ENCODE results near the gene LRRK2. TPM values are rescaled to one million over a fixed set of nuclear protein-coding genes. Genes with fewer than 3 reads are reported as not detected.
A peak's percentile ranks its signal among the peaks of the same experiment; 100 is the strongest.

LRRK2 gene
- total RNA-seq, 2 experiments from 2014 or later, result 0.76 TPM; not detected in 1

DNA sequence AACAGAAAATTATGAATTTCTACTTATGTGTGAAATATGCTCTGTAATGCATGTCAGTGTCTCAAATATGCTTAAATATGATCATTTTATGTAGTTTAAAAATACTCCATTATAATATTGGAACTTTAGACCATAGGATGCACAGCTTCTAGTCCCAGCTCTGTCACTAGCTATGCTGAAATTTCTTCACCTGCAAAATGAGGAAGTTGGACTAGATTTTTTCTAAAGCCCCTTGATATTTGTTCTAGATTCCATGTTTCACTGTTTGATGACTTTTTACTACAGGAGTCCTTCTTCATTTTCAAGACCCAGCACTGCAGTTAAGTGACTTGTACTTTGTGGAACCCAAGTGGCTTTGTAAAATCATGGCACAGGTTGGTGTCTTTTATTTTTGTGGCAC, 90.1 kb downstream of the LRRK2 start:
- H3K4me3 Mint-ChIP-seq, result no peak overlapping the region
- POLR2A ChIA-PET, result no interaction called here
- CTCF ChIA-PET, result interaction anchor here (1.4 to 2.2 kb wide), 3 partner anchors 9 to 163 kb away, joined by 3 to 6 read pairs (median 5); no protein-coding TSS in a partner anchor
- no peaks in the 10 kb centered on the region for H3K27me3 Mint-ChIP-seq
- intact Hi-C loops (cut with micrococcal nuclease), result loop anchor here (5.0 kb wide), 1 partner anchor 163 kb away; no protein-coding TSS in a partner anchor
- no peak for TF ChIP-seq CTCF (IDR thresholded peaks at IDR 0.05)
- no peak for DNase-seq
- H3K9me3 Mint-ChIP-seq, result no peaks in the 10 kb centered on the region
- ATAC-seq, result no peak
- no peaks in the 10 kb centered on the region for H3K36me3 Mint-ChIP-seq (ENCODE audit: low read depth)
- no peak overlapping the region for H3K27ac Mint-ChIP-seq
- H3K4me1 Mint-ChIP-seq (ENCODE audit: low read depth), result no peaks in the 10 kb centered on the region

DNA sequence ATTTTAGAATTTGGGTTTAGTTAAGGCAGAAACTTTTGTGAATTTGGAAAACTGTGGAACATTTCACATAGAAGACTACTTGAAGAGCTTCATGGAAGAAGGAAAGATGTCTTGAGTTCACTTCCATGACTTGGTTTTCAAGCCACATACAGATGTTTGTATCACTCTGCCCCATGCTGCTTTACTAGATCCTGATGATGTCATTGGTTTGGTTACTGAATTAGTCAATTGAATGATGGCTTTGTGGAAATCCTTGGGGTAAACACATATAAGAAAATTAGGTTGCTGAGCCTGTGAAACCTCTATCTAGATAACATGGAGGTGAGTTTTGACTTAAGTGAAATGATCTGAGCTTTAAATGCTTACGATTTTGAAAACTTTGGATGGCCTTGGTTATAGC, 90.6 kb downstream of the LRRK2 start:
- ChIA-PET POLR2A (no interaction called here), CTCF (interaction anchor here (1.4 to 1.7 kb wide), 2 partner anchors 9 to 10 kb away, joined by 3 to 5 read pairs; no protein-coding TSS in a partner anchor)
- no peaks in the 10 kb centered on the region for H3K27me3 Mint-ChIP-seq
- no peaks in the 10 kb centered on the region for H3K9me3 Mint-ChIP-seq
- intact Hi-C loops (cut with micrococcal nuclease), result no loop called here
- ATAC-seq (no peak), DNase-seq (no peak)
- no peaks in the 10 kb centered on the region for H3K36me3 Mint-ChIP-seq (ENCODE audit: low read depth)
- no peak overlapping the region for H3K27ac Mint-ChIP-seq
- no peak overlapping the region for H3K4me3 Mint-ChIP-seq
- no peak for TF ChIP-seq CTCF (IDR thresholded peaks at IDR 0.05)
- H3K4me1 Mint-ChIP-seq (ENCODE audit: low read depth), result no peaks in the 10 kb centered on the region

GRCh38 chr12:40324261-40324660, 99.5 kb downstream of the LRRK2 start:
- no peak for ATAC-seq
- no peak for TF ChIP-seq CTCF (IDR thresholded peaks at IDR 0.05)
- H3K4me1 Mint-ChIP-seq (ENCODE audit: low read depth), result no peaks in the 10 kb centered on the region
- ChIA-PET POLR2A (no interaction called here), CTCF (interaction anchor here (1.3 kb wide), 1 partner anchor 12 kb away, joined by 3 read pairs; no protein-coding TSS in a partner anchor)
- H3K27me3 Mint-ChIP-seq, result no peaks in the 10 kb centered on the region
- no peak for DNase-seq
- H3K9me3 Mint-ChIP-seq, result no peaks in the 10 kb centered on the region
- intact Hi-C loops (cut with micrococcal nuclease), result no loop called here
- no peak overlapping the region for H3K27ac Mint-ChIP-seq
- no peaks in the 10 kb centered on the region for H3K36me3 Mint-ChIP-seq (ENCODE audit: low read depth)
- H3K4me3 Mint-ChIP-seq, result no peak overlapping the region

DNA sequence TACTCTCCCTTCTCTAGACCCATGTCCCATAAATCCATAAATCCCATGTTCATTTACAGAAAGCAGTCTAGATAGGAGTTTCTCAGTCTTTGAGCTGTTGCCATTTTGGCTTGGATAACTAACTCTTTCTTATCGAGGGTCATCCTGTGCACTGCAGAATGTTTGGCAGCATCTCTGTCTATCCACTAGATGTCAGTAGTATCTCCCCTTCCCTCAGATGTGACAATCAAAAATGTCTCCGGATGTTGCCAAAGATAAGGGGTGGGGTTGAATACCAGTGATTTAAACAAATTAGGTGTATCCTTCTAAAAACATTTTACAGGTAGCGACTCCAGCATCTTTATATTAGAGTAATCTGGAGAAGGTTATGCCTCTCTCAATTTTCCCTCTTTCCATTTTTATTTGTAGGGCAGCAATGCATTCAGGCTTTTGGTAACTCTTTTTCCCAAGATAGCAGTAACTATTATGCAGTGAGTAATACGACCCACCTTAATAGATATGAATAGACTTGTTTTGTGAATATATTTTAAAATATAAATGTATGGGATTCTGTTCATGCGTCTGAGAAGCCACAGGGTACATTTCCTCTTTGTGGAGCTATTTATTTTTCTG, 100.7 kb downstream of the LRRK2 start:
- no peaks in the 10 kb centered on the region for H3K4me1 Mint-ChIP-seq (ENCODE audit: low read depth)
- no peaks in the 10 kb centered on the region for H3K9me3 Mint-ChIP-seq
- POLR2A ChIA-PET, result no interaction called here
- no peaks in the 10 kb centered on the region for H3K36me3 Mint-ChIP-seq (ENCODE audit: low read depth)
- CTCF ChIA-PET, result interaction anchor here (0.7 to 1.5 kb wide), 5 partner anchors 10 to 170 kb away, joined by 3 to 5 read pairs (median 3); no protein-coding TSS in a partner anchor
- H3K27ac Mint-ChIP-seq, result no peak overlapping the region
- H3K4me3 Mint-ChIP-seq, result no peak overlapping the region
- ATAC-seq (peak; percentile 71), DNase-seq (peak; percentile 7)
- intact Hi-C loops (cut with micrococcal nuclease), result no loop called here
- H3K27me3 Mint-ChIP-seq, result no peaks in the 10 kb centered on the region
- TF ChIP-seq CTCF (IDR thresholded peaks at IDR 0.05), result peak; percentile 40

DNA sequence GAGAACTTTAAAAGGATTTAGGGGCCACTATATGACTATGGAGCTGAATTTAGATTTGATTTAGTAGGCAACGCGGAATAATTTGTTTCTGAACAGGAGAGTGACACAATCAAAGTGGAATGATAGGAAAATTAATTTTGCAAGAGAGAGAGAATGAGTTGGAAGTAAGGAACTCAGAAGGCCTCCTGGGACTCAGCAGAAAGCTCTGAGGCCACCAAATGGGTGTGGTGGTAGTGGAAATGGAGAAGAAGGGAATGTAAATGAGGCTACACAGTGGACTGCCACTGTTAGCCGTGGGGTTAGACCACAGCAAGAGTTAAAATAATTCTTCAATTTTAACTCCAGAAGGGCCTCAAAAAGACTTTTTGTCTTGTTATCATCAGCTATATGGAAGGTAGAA, 102.7 kb downstream of the LRRK2 start:
- no peak overlapping the region for H3K4me3 Mint-ChIP-seq
- POLR2A ChIA-PET, result no interaction called here
- CTCF ChIA-PET, result interaction anchor here (0.7 kb wide), 1 partner anchor 8 kb away, joined by 3 read pairs; no protein-coding TSS in a partner anchor

More for the DNA sequence above, 102.7 kb downstream of the LRRK2 start:
- DNase-seq (no peak), ATAC-seq (no peak)
- Mint-ChIP-seq H3K27ac (no peak overlapping the region), H3K9me3 (peaks cover 4% of the 10 kb centered on the region), H3K4me1 (ENCODE audit: low read depth) (no peaks in the 10 kb centered on the region), H3K27me3 (no peaks in the 10 kb centered on the region), H3K36me3 (ENCODE audit: low read depth) (no peaks in the 10 kb centered on the region)
- intact Hi-C loops (cut with micrococcal nuclease), result no loop called here
- TF ChIP-seq CTCF (IDR thresholded peaks at IDR 0.05), result no peak

Data from activated CD8-positive, alpha-beta T cell treated with anti-CD3 and anti-CD28 coated beads for 36 hours (primary cell).